Neural crest cell (in vitro differentiated cells): ENCODE results near the gene OR5AC2. TPM values are rescaled to one million over a fixed set of nuclear protein-coding genes. Genes with fewer than 3 reads are reported as not detected.

Experiments
- DNase-seq: peaks from one replicate; pipeline ENCODE4 v3.0.0; 2021; ENCODE audit warnings: low read depth, mixed read lengths, low spot score
- H3K27ac Mint-ChIP-seq: one replicate; pipeline ENCODE4 v1.8.0; 2021; ENCODE audit warnings: mild to moderate bottlenecking, mixed read lengths; ENCODE audit not compliant: unreplicated experiment
- H3K27me3 Mint-ChIP-seq: 2 replicates; pipeline ENCODE4 v1.8.0; 2021; ENCODE audit warnings: low read depth, mild to moderate bottlenecking, mixed read lengths
- H3K36me3 Mint-ChIP-seq: 2 replicates; pipeline ENCODE4 v1.8.0; 2021; ENCODE audit warnings: low read depth, mild to moderate bottlenecking, mixed read lengths
- H3K4me1 Mint-ChIP-seq: 2 replicates; pipeline ENCODE4 v1.8.0; 2021; ENCODE audit warnings: mixed read lengths
- H3K4me3 Mint-ChIP-seq: one replicate; pipeline ENCODE4 v1.8.0; 2021; ENCODE audit warnings: mild to moderate bottlenecking, mixed read lengths
- H3K9me3 Mint-ChIP-seq: 2 replicates; pipeline ENCODE4 v1.8.0; 2021; ENCODE audit warnings: mixed read lengths
- CTCF ChIP-seq: fragments of 200-600 bp; sonication (generic); conservative IDR thresholded peaks from 2 replicates; pipeline ENCODE4 v1.5.0; 2021; ENCODE audit warnings: antibody characterized with exemption, mild to moderate bottlenecking
- total RNA-seq: library from RNA; stranded (reverse); gene quantifications from 2 replicates; pipeline ENCODE4 v1.2.1, GENCODE V29; 2021

OR5AC2 gene
- total RNA-seq, 1 donor from 2014 or later = not detected

- Mint-ChIP-seq H3K27me3 (no peaks in the 10 kb centered on the region), H3K4me1 (no peaks in the 10 kb centered on the region), H3K36me3 (no peaks in the 10 kb centered on the region), H3K4me3 (no peak overlapping the region), H3K27ac (no peak overlapping the region), H3K9me3 (no peaks in the 10 kb centered on the region)
- TF ChIP-seq CTCF = no peak
- DNase-seq = no peak
Observed at GRCh38 chr3:98136631-98137030, 49.7 kb downstream of the OR5AC2 start.

Other genes starting within 250 kb of the OR5AC2 start
- gene RIOX2, start 114.7 kb upstream of the OR5AC2 start, total RNA-seq = 21.0 and 22.6 TPM in 2 replicates
- not detected in 2 replicates for gene GABRR3, start 51.9 kb upstream of the OR5AC2 start, total RNA-seq
- not detected in 2 replicates for gene OR5H1, start 43.5 kb downstream of the OR5AC2 start, total RNA-seq
- gene OR5H14, start 60.3 kb downstream of the OR5AC2 start, total RNA-seq = not detected in 2 replicates
- not detected in 2 replicates for gene OR5H15, start 79.5 kb downstream of the OR5AC2 start, total RNA-seq
- gene OR5H6, start 177.1 kb downstream of the OR5AC2 start, total RNA-seq = not detected in 2 replicates
- not detected in 2 replicates for gene OR5H2, start 195.3 kb downstream of the OR5AC2 start, total RNA-seq